ENCODE measurements around the gene FOXC2. TPM values are rescaled to one million over a fixed set of nuclear protein-coding genes. Genes with fewer than 3 reads are reported as not detected.

The FOXC2 gene
- total RNA-seq, 4 donors from 2014 or later, result 9.3 to 18.2 (median 14.1) TPM

- TF ChIP-seq CTCF (IDR thresholded peaks at IDR 0.05), result no peak
- no peak for TF ChIP-seq POLR2A (IDR thresholded peaks at IDR 0.05)
- no peak for TF ChIP-seq EP300 (IDR thresholded peaks at IDR 0.05)
- DNase-seq (ENCODE audit: low spot score in 2 of 2), result no peak
- H3K36me3 ChIP-seq, result peaks cover 0 to 80% (median 0%) of the 10 kb centered on the region in 3 donors
- H3K4me3 ChIP-seq, result no peak overlapping the region
- no peak overlapping the region for H3K27ac ChIP-seq
- H3K27me3 ChIP-seq, result no peaks in the 10 kb centered on the region
- H3K9me3 ChIP-seq, result no peaks in the 10 kb centered on the region
- 90 to 93% methylated on average over 4 to 7 of the region's 7 CpGs for WGBS, 2 donors
- peaks cover 0 to 28% (median 5%) of the 10 kb centered on the region in 4 donors for H3K4me1 ChIP-seq
Observed at GRCh38 chr16:86549893-86550190, 16.8 kb upstream of the FOXC2 start.

GRCh38 chr16:86550281-86550680 lies 16.3 kb upstream of the FOXC2 start:
- Histone ChIP-seq H3K4me1 (peaks cover 0 to 28% (median 5%) of the 10 kb centered on the region in 4 donors), H3K27me3 (no peaks in the 10 kb centered on the region), H3K27ac (no peak overlapping the region), H3K9me3 (no peaks in the 10 kb centered on the region), H3K4me3 (no peak overlapping the region), H3K36me3 (peaks cover 0 to 76% (median 0%) of the 10 kb centered on the region in 3 donors)
- 94 to 96% methylated on average over 4 to 5 of the region's 5 CpGs for WGBS, 2 donors
- DNase-seq (ENCODE audit: low spot score in 2 of 2), result no peak
- no peak for TF ChIP-seq EP300 (IDR thresholded peaks at IDR 0.05)
- no peak for TF ChIP-seq CTCF (IDR thresholded peaks at IDR 0.05)
- TF ChIP-seq POLR2A (IDR thresholded peaks at IDR 0.05), result no peak

GRCh38 chr16:86553356-86553755 lies 13.3 kb upstream of the FOXC2 start:
- no peaks in the 10 kb centered on the region for H3K27me3 ChIP-seq
- WGBS, 2 donors, result 96 to 97% methylated on average over 19 of the region's 22 CpGs
- H3K4me1 ChIP-seq, result peaks cover 0 to 31% (median 11%) of the 10 kb centered on the region in 4 donors
- H3K27ac ChIP-seq, result no peak overlapping the region
- no peak overlapping the region for H3K4me3 ChIP-seq
- H3K36me3 ChIP-seq, result peaks cover 0 to 46% (median 0%) of the 10 kb centered on the region in 3 donors
- TF ChIP-seq EP300 (IDR thresholded peaks at IDR 0.05) (no peak), POLR2A (IDR thresholded peaks at IDR 0.05) (no peak), CTCF (IDR thresholded peaks at IDR 0.05) (no peak)
- DNase-seq (ENCODE audit: low spot score in 2 of 2), result no peak
- H3K9me3 ChIP-seq, result no peaks in the 10 kb centered on the region

- no peak for DNase-seq (ENCODE audit: low spot score in 2 of 2)
- H3K4me3 ChIP-seq, result peak overlapping the region; percentile 86 to 98 (median 95)
- peaks cover 0 to 36% (median 0%) of the 10 kb centered on the region in 3 donors for H3K36me3 ChIP-seq
- 5 to 6% methylated on average over 10 of the region's 10 CpGs for WGBS, 2 donors
- H3K27me3 ChIP-seq, result peaks cover 0 to 4% of the 10 kb centered on the region in 2 donors
- peaks cover 0 to 31% (median 11%) of the 10 kb centered on the region in 4 donors for H3K4me1 ChIP-seq
- no peaks in the 10 kb centered on the region for H3K9me3 ChIP-seq
- H3K27ac ChIP-seq, result peak overlapping the region; percentile 93 to 95 (median 94)
- no peak for TF ChIP-seq CTCF (IDR thresholded peaks at IDR 0.05)
- TF ChIP-seq EP300 (IDR thresholded peaks at IDR 0.05), result no peak
Observed at GRCh38 chr16:86554599-86554916, 12.1 kb upstream of the FOXC2 start.

GRCh38 chr16:86554917-86555703 lies 11.5 kb upstream of the FOXC2 start, which contains the start of gene MTHFSD:
Gene MTHFSD, minus strand, starts transcription at chr16:86555235. Its CDS starts 51 bp downstream, at chr16:86555184.
- 4 to 9% methylated on average over 27 to 69 of the region's 70 CpGs for WGBS, 2 donors
- peak within 1 kb of the TSS; percentile 93 to 95 (median 94) for H3K27ac ChIP-seq
- TF ChIP-seq POLR2A (IDR thresholded peaks at IDR 0.05) (peak; percentile 50 to 84), EP300 (IDR thresholded peaks at IDR 0.05) (peak; percentile 92 to 93), CTCF (IDR thresholded peaks at IDR 0.05) (peak in 1 of 5 experiments; percentile 37)
- H3K4me1 ChIP-seq, result peaks cover 0 to 31% (median 11%) of the 10 kb centered on the region in 4 donors
- H3K4me3 ChIP-seq, result peak within 1 kb of the TSS; percentile 86 to 98 (median 95)
- DNase-seq (ENCODE audit: low spot score in 2 of 2), result peak; percentile 89
- H3K27me3 ChIP-seq, result peaks cover 0 to 4% of the 10 kb centered on the region in 2 donors
- no peaks in the 10 kb centered on the region for H3K9me3 ChIP-seq
- peaks cover 0 to 30% (median 0%) of the 10 kb centered on the region in 3 donors for H3K36me3 ChIP-seq
